Measurements from ENCODE around the gene BPTF.
"Not testable (repeated sequence)": the region's sequence is repeated elsewhere in the genome, so short reads cannot be mapped to it uniquely, and the experiment has no call there.

Gene BPTF

GRCh38 chr17:67902511-67903231, 77.4 kb downstream of the BPTF start:
- DNase-seq, result no peak

DNA sequence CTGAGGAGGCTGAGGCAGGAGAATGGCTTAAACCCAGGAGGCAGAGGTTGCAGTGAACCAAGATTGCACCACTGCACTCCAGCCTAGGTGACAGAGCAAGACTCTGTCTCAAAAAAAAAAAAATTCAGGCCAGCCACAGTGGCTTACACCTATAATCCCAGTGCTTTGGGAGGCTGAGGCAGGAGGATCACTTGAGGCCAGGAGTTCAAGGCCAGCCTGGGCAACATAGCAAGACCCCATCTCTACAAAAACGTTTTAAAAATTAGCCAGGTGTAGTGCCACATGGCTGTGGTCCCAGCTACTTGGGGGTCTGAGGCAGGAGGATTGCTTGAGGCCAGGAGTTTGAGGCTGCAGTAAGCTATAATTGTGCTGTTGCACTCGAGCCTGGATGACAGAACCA, 80.0 kb downstream of the BPTF start:
- DNase-seq, result not testable (repeated sequence)

GRCh38 chr17:67910117-67910803, 85.0 kb downstream of the BPTF start:
- DNase-seq, result not testable (repeated sequence)

DNA sequence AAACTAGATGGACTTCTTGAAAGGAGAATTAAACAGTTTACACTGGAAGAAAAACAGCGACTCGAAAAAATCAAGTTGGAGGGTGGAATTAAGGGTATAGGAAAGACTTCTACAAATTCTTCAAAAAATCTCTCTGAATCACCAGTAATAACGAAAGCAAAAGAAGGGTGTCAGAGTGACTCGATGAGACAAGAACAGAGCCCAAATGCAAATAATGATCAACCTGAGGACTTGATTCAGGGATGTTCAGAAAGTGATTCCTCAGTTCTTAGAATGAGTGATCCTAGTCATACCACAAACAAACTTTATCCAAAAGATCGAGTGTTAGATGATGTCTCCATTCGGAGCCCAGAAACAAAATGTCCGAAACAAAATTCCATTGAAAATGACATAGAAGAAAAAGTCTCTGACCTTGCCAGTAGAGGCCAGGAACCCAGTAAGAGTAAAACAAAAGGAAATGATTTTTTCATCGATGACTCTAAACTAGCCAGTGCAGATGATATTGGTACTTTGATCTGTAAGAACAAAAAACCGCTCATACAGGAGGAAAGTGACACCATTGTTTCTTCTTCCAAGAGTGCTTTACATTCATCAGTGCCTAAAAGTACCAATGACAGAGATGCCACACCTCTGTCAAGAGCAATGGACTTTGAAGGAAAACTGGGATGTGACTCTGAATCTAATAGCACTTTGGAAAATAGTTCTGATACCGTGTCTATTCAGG, 85.9 kb downstream of the BPTF start:
- no peak for DNase-seq

DNA sequence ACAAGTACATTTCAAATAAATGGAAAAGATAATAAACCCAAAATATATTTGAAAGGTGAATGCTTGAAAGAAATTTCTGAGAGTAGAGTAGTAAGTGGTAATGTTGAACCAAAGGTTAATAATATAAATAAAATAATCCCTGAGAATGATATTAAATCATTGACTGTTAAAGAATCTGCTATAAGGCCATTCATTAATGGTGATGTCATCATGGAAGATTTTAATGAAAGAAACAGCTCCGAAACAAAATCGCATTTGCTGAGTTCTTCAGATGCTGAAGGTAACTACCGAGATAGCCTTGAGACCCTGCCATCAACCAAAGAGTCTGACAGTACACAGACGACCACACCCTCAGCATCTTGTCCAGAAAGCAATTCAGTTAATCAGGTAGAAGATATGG, 86.8 kb downstream of the BPTF start:
- no peak for DNase-seq

DNA sequence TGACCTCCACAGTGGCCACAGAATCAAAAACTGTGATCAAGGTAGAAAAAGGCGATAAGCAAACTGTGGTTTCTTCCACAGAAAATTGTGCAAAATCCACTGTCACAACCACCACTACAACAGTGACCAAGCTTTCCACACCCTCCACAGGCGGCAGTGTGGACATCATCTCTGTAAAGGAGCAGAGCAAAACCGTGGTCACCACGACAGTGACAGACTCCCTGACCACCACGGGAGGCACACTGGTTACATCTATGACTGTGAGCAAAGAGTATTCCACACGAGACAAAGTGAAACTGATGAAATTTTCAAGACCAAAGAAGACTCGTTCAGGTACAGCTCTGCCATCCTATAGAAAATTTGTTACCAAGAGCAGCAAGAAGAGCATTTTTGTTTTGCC, 87.4 kb downstream of the BPTF start:
- DNase-seq, result no peak

GRCh38 chr17:67920212-67920611, 94.9 kb downstream of the BPTF start:
- no peak for DNase-seq

GRCh38 chr17:67922503-67922902, 97.2 kb downstream of the BPTF start:
- DNase-seq, result no peak

GRCh38 chr17:67928842-67929241, 103.5 kb downstream of the BPTF start:
- DNase-seq, result not testable (repeated sequence)

DNA sequence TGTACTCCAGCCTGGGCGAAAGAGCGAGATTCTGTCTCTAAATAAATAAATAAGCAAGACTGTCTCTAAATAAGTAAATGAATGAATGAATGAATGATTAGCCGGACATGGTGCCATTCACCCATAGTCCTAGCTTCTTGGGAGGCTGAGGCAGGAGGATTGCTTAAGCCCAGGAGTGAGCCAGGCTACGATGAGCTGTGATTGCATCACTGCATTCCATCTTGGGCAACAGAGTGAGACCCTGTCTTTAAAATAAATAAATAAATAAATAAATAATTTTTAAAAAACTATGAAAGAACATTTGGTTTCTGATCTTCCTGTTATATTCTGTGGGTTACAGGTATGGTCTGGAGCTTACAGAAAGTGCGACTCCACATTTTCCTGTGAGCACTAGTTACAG, 105.9 kb downstream of the BPTF start:
- DNase-seq, result no peak

DNA sequence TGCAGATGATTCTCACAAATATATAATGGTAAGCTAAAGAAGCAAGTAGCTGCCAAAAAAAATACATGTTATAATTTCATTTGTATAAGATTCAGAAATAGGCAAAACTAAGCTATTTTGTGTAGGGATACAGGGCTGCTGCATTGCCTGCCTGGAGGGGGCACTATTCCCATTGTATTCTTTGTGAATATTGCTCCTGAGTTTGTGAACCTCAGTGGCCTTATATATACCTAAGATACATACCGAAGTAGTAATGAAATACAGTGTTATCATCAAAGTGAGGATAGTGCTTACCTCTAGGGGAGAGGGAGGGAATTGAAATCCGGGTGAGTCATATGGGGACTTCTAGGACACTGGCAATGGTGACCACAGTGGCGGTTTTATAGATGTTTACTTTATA, 117.5 kb downstream of the BPTF start:
- no peak for DNase-seq

- DNase-seq, result no peak
Measured at GRCh38 chr17:67944035-67944434, 118.7 kb downstream of the BPTF start.

DNA sequence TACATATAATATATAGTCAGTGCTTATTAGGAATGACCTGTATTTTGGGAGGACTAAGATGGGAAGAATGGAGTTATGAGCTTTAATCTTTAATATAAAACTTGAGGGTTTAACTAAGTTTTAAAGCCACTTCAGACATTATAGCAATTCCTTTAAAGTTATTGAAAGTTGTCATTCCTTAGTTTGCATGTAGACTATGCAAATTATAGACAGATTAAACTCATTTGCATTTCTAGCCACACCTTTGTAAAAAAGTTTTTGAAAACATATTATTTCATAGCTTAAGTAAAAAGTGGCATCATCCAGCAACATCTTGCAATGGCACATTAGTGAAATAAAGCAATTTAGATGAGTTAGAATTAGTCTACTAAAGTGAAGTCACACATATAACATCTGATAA, 121.2 kb downstream of the BPTF start:
- DNase-seq, result no peak

- DNase-seq, result no peak
Measured at GRCh38 chr17:67947325-67947813, 122.1 kb downstream of the BPTF start.

- DNase-seq, result no peak
Measured at GRCh38 chr17:67950945-67951344, 125.6 kb downstream of the BPTF start.

DNA sequence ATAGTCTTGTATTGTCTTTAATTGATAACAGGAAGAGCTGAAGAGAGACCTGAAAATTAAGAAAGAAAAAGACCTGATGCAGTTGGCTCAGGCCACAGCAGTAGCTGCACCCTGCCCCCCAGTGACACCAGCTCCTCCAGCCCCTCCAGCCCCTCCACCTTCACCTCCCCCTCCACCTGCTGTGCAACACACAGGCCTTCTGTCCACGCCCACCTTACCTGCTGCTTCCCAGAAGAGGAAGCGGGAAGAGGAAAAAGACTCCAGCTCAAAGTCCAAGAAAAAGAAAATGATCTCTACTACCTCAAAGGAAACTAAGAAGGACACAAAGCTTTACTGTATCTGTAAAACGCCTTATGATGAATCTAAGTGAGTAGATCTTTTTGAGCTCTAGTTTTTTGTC, 134.2 kb downstream of the BPTF start:
- DNase-seq, result no peak

GRCh38 chr17:67960276-67960675, 135.0 kb downstream of the BPTF start:
- DNase-seq, result not testable (repeated sequence)

DNA sequence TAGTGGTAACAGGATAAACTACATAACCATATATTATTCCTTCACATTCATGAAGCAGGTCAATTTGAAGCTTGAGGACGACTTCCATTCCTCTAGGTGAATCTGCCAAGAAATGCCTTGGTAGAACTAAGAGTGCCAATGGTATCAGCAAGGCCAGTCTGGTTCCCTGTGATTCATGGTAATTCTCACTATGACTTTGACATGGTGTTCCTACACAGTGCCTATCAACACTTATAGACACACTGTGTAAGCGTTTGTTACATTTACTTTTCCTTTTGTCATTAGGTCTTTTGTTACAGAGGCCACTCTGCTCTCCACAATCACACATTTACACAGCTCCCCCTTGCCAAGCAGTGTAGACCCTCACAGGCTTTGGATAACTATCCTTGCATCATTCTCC, 136.9 kb downstream of the BPTF start:
- DNase-seq, result not testable (repeated sequence)

GRCh38 chr17:67963145-67963572, 137.9 kb downstream of the BPTF start:
- peak; percentile 2 to 49 (median 12) for DNase-seq

DNA sequence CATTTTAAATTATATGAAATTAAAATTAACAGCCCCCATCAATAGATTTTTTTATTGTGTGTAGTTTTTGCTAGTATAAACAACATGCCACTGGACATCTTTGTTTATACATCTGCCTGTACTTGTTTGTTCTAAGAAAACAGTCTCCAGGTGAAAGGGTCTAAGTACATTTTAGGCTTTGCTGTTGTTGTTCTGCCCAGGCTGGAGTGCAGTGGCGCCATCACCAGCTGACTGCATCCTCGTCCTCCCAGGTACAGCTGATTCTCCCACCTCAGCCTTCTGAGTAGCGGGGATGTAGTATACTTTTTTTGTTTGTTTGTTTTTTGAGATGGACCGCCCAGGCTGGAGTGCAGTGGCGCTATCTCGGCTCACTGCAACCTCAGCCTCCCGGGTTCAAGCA, 145.5 kb downstream of the BPTF start:
- DNase-seq, result no peak

- no peak for DNase-seq
Measured at GRCh38 chr17:67974185-67974584, 148.9 kb downstream of the BPTF start.

DNA sequence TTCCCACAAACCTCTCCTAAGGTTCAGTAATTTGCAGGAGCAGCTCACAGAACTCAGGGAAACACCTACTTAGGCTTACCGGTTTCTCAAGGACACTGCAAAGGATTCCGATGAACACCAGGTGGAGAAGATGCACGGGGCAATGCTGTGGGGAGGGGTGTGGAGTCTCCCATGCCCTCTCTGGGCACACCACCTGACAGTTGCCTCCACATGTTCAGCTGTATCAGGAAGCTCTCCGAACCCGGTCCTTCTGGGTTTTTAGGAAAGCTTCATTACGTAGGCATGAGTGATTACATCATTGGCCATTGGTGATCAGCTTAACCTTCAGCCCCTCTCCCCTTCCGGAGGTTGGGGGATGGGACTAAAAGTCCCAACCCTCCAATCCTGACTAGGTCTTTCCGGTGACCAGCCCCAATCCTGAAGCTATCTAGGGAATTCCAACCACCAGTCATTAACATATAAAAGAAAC, 149.3 kb downstream of the BPTF start:
- DNase-seq, result no peak

- DNase-seq, result not testable (repeated sequence)
Measured at GRCh38 chr17:67976306-67976705, 151.0 kb downstream of the BPTF start.

GRCh38 chr17:67980456-67980855, 155.2 kb downstream of the BPTF start:
- no peak for DNase-seq
